H1 (cell line): ENCODE data around the gene SCO2.

Source experiments
- TF ChIP-seq, protein P1 (sequence below): IDR thresholded peaks from 2 replicates; pipeline ENCODE4 v1.6.1; 2011; ENCODE audit warnings: low read length, improper control_type of control experiment
- TF ChIP-seq, protein P2 (sequence below), 3 experiments: IDR thresholded peaks; 1 replicate in 2 of 3; 2 replicates in 1 of 3; pipeline versions ENCODE4 v1.5.1 to v1.6.1; 2011; ENCODE audit warnings: low read length in 3 of 3, mild to moderate bottlenecking in 3 of 3, inconsistent platforms in 2 of 3, low read depth in 1 of 3, moderate library complexity in 1 of 3; ENCODE audit not compliant: insufficient read depth in 1 of 3; ENCODE audit errors: control extremely low read depth in 1 of 3

DNA sequence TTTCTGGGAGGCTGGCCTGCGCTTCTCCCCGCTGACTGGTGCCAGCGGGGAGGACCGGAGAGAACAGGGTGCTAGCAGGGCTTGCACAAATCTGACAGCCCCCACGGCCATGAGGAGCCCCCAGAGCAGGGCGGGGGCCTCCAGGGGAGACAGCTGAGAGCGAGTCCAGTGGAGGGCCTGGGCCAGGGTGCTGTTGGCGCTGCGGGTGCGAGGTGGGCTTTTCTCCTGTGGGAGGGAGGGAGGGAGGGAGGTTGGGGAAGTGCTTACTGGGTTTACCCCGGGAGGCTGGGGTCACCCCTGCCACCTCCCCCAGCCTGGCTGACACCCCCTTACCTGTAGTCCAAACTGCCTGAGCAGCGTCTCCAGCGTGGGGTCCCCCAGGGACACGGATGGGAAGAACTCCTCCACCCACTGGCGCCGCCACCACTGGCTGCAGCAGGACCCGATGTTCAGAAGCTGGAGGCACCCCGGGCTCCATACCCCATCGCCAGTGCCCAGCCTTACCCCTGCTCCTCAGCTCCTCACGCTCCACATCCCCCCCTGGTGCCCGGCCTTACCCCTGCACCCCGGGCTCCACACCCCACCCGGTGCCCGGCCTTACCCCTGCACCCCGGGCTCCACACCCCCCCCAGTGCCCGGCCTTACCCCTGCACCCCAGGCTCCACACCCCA lies 21.8 kb downstream of the SCO2 start:
- TF ChIP-seq, protein P1, sequence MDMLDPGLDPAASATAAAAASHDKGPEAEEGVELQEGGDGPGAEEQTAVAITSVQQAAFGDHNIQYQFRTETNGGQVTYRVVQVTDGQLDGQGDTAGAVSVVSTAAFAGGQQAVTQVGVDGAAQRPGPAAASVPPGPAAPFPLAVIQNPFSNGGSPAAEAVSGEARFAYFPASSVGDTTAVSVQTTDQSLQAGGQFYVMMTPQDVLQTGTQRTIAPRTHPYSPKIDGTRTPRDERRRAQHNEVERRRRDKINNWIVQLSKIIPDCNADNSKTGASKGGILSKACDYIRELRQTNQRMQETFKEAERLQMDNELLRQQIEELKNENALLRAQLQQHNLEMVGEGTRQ = no peak
- TF ChIP-seq, protein P2, sequence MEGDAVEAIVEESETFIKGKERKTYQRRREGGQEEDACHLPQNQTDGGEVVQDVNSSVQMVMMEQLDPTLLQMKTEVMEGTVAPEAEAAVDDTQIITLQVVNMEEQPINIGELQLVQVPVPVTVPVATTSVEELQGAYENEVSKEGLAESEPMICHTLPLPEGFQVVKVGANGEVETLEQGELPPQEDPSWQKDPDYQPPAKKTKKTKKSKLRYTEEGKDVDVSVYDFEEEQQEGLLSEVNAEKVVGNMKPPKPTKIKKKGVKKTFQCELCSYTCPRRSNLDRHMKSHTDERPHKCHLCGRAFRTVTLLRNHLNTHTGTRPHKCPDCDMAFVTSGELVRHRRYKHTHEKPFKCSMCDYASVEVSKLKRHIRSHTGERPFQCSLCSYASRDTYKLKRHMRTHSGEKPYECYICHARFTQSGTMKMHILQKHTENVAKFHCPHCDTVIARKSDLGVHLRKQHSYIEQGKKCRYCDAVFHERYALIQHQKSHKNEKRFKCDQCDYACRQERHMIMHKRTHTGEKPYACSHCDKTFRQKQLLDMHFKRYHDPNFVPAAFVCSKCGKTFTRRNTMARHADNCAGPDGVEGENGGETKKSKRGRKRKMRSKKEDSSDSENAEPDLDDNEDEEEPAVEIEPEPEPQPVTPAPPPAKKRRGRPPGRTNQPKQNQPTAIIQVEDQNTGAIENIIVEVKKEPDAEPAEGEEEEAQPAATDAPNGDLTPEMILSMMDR (IDR thresholded peaks at IDR 0.05; ENCODE audit: control extremely low read depth in 1 of 3, insufficient read depth in 1 of 3, low read depth in 1 of 3, low read length in 3 of 3) = peak; percentile 9 to 46 (median 15); a peak in 2 of 4 replicates
